Activated naive CD4-positive, alpha-beta T cell treated with anti-CD3 and anti-CD28 coated beads, Interleukin-2, amount 10 ng/mL, durations not matched to agents 7 days and 5 days (primary cell): ENCODE results near the gene TRAPPC10.

Experiments
- CTCF ChIA-PET: fragments of 350-600 bp; sonication (Branson Sonifier 250); formaldehyde crosslinking; loops from one replicate; lab custom pipeline; 2021; ENCODE audit warnings: antibody characterized with exemption; lab: Charles Lee
- DNase-seq: peaks from one replicate; pipeline ENCODE4 v3.0.0-alpha.2; 2020
- H3K27ac Mint-ChIP-seq: one replicate; pipeline ENCODE4 v1.8.0; 2021; ENCODE audit warnings: mild to moderate bottlenecking, moderate library complexity, mixed read lengths
- H3K27me3 Mint-ChIP-seq: one replicate; pipeline ENCODE4 v1.8.0; 2021; ENCODE audit warnings: mild to moderate bottlenecking, mixed read lengths
- H3K36me3 Mint-ChIP-seq: one replicate; pipeline ENCODE4 v1.8.0; 2021; ENCODE audit warnings: mixed read lengths
- H3K4me1 Mint-ChIP-seq: one replicate; pipeline ENCODE4 v1.8.0; 2021; ENCODE audit warnings: mixed read lengths
- H3K4me3 Mint-ChIP-seq: one replicate; pipeline ENCODE4 v1.8.0; 2021; ENCODE audit warnings: mild to moderate bottlenecking, moderate library complexity, mixed read lengths
- H3K9me3 Mint-ChIP-seq: one replicate; pipeline ENCODE4 v1.8.0; 2021; ENCODE audit warnings: mixed read lengths

Gene TRAPPC10

GRCh38 chr21:44051462-44051941 lies 39.4 kb downstream of the TRAPPC10 start:
- H3K9me3 Mint-ChIP-seq, result no peaks in the 10 kb centered on the region
- H3K4me1 Mint-ChIP-seq, result no peaks in the 10 kb centered on the region
- peaks cover 38% of the 10 kb centered on the region for H3K36me3 Mint-ChIP-seq
- no peak overlapping the region for H3K4me3 Mint-ChIP-seq
- no peaks in the 10 kb centered on the region for H3K27me3 Mint-ChIP-seq
- DNase-seq, result no peak
- H3K27ac Mint-ChIP-seq, result no peak overlapping the region
- CTCF ChIA-PET, result interaction anchor here (1.3 to 1.6 kb wide), 2 partner anchors 12 to 20 kb away, joined by 3 to 4 read pairs; no protein-coding TSS in a partner anchor

- H3K36me3 Mint-ChIP-seq, result peaks cover 44% of the 10 kb centered on the region
- H3K27me3 Mint-ChIP-seq, result no peaks in the 10 kb centered on the region
- H3K4me3 Mint-ChIP-seq, result no peak overlapping the region
- no peaks in the 10 kb centered on the region for H3K9me3 Mint-ChIP-seq
- H3K27ac Mint-ChIP-seq, result no peak overlapping the region
- DNase-seq, result no peak
- H3K4me1 Mint-ChIP-seq, result peaks cover 2% of the 10 kb centered on the region
- CTCF ChIA-PET, result interaction anchor here (1.3 to 1.6 kb wide), 2 partner anchors 11 to 21 kb away, joined by 3 to 4 read pairs; no protein-coding TSS in a partner anchor
Observed at GRCh38 chr21:44052071-44052829, 40.1 kb downstream of the TRAPPC10 start.

DNA sequence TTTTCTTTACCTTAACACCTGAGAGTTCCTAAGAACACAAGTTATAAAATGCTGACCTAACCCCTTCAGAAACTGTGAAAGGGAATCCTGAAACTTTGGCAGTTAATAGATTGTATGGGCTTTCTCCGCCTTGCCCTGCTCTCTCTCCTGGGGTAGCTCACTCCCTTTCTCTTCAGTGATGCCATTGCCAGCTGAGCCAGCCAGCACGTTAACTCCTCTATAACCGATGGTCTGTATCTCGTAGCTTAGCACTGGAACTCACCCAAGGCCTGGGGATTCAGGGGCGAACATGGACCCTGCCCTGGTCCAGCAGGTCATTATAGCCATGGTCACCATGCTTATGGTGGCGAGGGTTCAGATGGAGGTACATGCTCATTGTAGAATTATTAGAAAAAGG lies 40.7 kb downstream of the TRAPPC10 start:
- no peak overlapping the region for H3K4me3 Mint-ChIP-seq
- DNase-seq, result no peak
- CTCF ChIA-PET, result interaction anchor here (1.6 kb wide), 1 partner anchor 11 kb away, joined by 4 read pairs; no protein-coding TSS in a partner anchor
- peaks cover 40% of the 10 kb centered on the region for H3K36me3 Mint-ChIP-seq
- no peaks in the 10 kb centered on the region for H3K9me3 Mint-ChIP-seq
- H3K27ac Mint-ChIP-seq, result no peak overlapping the region
- no peaks in the 10 kb centered on the region for H3K27me3 Mint-ChIP-seq
- peaks cover 5% of the 10 kb centered on the region for H3K4me1 Mint-ChIP-seq

- Mint-ChIP-seq H3K36me3 (peaks cover 43% of the 10 kb centered on the region), H3K27me3 (no peaks in the 10 kb centered on the region), H3K4me3 (no peak overlapping the region), H3K9me3 (no peaks in the 10 kb centered on the region), H3K4me1 (peaks cover 8% of the 10 kb centered on the region), H3K27ac (no peak overlapping the region)
- no peak for DNase-seq
- CTCF ChIA-PET, result no interaction called here
Observed at GRCh38 chr21:44053567-44053966, 41.5 kb downstream of the TRAPPC10 start.

DNA sequence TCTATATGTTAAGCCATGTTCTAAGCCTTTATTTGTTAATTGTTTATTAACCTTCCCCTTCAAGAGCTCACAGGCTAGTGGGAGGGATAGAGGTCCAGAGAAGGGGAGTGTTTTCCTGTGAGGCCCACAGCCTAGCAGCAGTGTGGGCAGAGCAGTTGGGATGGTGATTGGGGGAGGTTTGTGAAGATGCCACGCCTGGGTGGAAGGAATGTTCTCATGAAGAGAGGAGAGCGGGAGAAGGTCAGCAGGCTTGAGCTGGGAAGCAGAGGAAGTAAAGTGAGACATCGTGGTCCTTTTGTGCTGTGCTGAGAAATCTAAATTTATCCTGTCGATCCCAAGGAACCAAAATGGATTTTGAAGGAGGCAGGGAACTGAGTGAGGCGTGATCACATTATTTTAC lies 42.6 kb downstream of the TRAPPC10 start:
- no peaks in the 10 kb centered on the region for H3K27me3 Mint-ChIP-seq
- no peak overlapping the region for H3K4me3 Mint-ChIP-seq
- no peaks in the 10 kb centered on the region for H3K9me3 Mint-ChIP-seq
- peaks cover 45% of the 10 kb centered on the region for H3K36me3 Mint-ChIP-seq
- no peak for DNase-seq
- peaks cover 8% of the 10 kb centered on the region for H3K4me1 Mint-ChIP-seq
- peak overlapping the region; percentile 13 for H3K27ac Mint-ChIP-seq
- CTCF ChIA-PET, result no interaction called here

DNA sequence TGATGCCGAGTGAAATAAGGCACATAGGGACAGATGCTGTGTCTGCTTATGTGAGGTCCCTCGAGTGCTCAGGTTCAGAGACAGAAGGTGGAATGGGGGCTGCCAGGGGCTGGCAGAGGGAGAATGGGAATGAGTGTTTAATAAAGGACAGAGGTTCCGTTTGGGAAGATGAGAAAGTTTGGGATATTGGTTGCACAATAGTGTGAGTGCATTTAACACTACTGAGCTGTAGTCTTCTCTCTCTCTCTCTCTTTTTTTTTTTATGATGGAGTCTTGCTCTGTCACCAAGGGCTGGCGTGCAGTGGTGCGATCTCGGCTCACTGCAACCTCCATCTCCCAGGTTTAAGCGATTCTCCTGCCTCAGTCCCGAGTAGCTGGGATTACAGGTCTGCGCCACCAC lies 44.9 kb downstream of the TRAPPC10 start:
- Mint-ChIP-seq H3K27ac (peak overlapping the region; percentile 74), H3K4me3 (no peak overlapping the region), H3K27me3 (no peaks in the 10 kb centered on the region), H3K4me1 (peaks cover 8% of the 10 kb centered on the region), H3K36me3 (peaks cover 47% of the 10 kb centered on the region), H3K9me3 (no peaks in the 10 kb centered on the region)
- CTCF ChIA-PET, result interaction anchor here (1.6 kb wide), 1 partner anchor 44 kb away, joined by 3 read pairs; no protein-coding TSS in a partner anchor
- DNase-seq, result no peak

- CTCF ChIA-PET, result no interaction called here
Observed at GRCh38 chr21:44057960-44058651, 46.0 kb downstream of the TRAPPC10 start.

GRCh38 chr21:44058652-44058964 lies 46.5 kb downstream of the TRAPPC10 start:
- no peak for DNase-seq
- Mint-ChIP-seq H3K27me3 (no peaks in the 10 kb centered on the region), H3K27ac (no peak overlapping the region), H3K4me3 (no peak overlapping the region), H3K9me3 (no peaks in the 10 kb centered on the region), H3K36me3 (peaks cover 46% of the 10 kb centered on the region), H3K4me1 (peaks cover 13% of the 10 kb centered on the region)
- CTCF ChIA-PET, result no interaction called here

More at GRCh38 chr21:44057960-44058651, 46.0 kb downstream of the TRAPPC10 start:
- no peak for DNase-seq
- Mint-ChIP-seq H3K9me3 (no peaks in the 10 kb centered on the region), H3K36me3 (peaks cover 42% of the 10 kb centered on the region), H3K27me3 (no peaks in the 10 kb centered on the region), H3K27ac (peak overlapping the region; percentile 64), H3K4me1 (peaks cover 8% of the 10 kb centered on the region), H3K4me3 (no peak overlapping the region)

DNA sequence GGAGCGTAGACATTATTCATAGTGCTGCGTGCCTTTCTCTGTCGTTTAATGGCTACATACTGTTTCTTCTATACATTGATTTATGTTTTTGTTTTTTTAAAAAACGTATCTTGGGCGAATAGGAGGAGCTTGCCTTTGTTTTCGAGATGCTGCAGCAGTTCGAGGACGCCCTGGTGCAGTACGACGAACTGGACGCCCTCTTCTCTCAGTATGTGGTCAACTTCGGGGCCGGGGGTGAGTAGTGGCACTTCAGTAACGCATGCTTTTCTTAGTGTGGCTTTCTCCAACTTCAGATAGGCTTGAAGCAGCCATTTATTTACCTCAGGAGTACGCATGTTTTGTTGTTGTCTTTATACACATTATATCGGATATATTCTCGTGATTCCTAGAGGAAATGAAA lies 46.9 kb downstream of the TRAPPC10 start:
- Mint-ChIP-seq H3K27me3 (no peaks in the 10 kb centered on the region), H3K4me3 (no peak overlapping the region), H3K27ac (no peak overlapping the region), H3K9me3 (no peaks in the 10 kb centered on the region), H3K36me3 (peaks cover 45% of the 10 kb centered on the region), H3K4me1 (peaks cover 16% of the 10 kb centered on the region)
- CTCF ChIA-PET, result no interaction called here
- DNase-seq, result no peak

DNA sequence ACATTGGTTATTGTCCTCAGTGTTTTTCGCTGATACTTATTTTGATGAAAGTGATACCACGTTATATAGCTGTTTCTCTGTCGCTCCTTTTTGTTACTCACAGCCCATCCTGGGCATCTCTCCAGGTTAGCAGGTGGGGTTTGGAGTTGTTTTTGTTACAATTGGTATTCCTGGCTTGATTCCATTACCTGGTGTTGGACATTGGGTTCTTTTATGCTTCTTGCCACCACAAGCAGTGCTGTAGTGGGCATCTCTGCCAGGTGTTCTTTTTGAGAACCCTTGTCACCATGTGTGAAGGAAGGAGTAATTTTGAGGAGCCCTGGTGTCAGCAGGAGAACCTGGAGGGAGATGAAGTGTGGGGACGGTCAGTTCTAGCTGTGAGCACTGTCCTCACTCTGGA lies 47.6 kb downstream of the TRAPPC10 start:
- H3K36me3 Mint-ChIP-seq, result peaks cover 45% of the 10 kb centered on the region
- no peak overlapping the region for H3K4me3 Mint-ChIP-seq
- H3K4me1 Mint-ChIP-seq, result peaks cover 21% of the 10 kb centered on the region
- peak overlapping the region; percentile 52 for H3K27ac Mint-ChIP-seq
- H3K27me3 Mint-ChIP-seq, result no peaks in the 10 kb centered on the region
- CTCF ChIA-PET, result no interaction called here
- H3K9me3 Mint-ChIP-seq, result no peaks in the 10 kb centered on the region
- no peak for DNase-seq

DNA sequence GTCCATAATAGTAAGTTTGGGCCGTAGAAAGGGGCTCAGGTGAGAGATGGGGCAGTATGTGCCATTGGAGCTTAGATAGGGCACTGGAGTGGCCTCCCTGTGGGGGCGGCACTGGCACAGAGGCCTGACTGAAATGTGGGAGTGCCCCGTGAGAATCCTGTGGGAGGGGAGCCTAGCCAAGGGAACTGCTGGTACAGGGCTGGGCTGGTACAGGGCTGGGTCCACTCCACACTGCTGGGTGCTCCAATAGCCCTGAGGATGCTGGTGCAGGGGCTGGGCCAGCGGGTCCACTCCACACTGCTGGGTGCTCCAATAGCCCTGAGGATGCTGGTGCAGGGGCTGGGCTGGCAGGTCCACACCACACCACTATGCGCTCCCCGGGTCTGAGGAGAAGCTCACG lies 50.3 kb downstream of the TRAPPC10 start:
- no peak overlapping the region for H3K4me3 Mint-ChIP-seq
- peaks cover 41% of the 10 kb centered on the region for H3K36me3 Mint-ChIP-seq
- DNase-seq, result no peak
- H3K9me3 Mint-ChIP-seq, result no peaks in the 10 kb centered on the region
- no peaks in the 10 kb centered on the region for H3K27me3 Mint-ChIP-seq
- no peak overlapping the region for H3K27ac Mint-ChIP-seq
- H3K4me1 Mint-ChIP-seq, result peaks cover 39% of the 10 kb centered on the region
- CTCF ChIA-PET, result no interaction called here

DNA sequence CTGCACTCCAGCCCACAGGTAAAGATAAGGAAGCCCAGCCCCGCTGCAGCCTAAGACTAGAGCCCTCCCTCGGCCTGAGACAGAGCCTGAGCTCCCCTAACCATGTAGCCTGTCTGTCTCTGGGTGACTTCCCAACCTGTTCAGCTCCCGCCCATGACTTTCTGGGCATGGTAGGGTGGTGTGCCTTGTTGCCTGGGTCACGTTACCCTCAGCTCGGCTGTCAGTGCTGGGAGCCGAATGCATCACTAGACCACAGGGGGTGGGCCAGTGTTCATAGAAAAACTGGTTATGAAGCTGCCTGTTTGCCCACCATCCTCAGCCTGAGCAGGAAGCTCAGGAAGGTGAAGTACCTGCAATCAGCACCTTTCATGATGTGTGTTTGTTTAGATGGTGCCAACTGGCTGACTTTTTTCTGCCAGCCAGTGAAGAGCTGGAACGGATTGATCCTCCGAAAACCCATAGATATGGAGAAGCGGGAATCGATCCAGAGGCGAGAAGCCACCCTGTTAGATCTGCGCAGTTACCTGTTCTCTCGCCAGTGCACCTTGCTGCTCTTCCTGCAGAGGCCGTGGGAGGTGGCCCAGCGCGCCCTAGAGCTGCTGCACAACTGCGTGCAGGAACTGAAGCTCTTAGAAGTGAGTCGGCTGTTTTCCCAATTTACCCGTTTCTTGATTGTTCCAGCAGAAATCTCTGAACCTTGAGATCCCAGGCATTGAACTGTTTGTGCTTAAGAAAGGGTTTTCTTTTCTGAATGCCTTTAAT lies 51.2 kb downstream of the TRAPPC10 start:
- peaks cover 34% of the 10 kb centered on the region for H3K4me1 Mint-ChIP-seq
- no peaks in the 10 kb centered on the region for H3K27me3 Mint-ChIP-seq
- no peak for DNase-seq
- H3K9me3 Mint-ChIP-seq, result no peaks in the 10 kb centered on the region
- peaks cover 47% of the 10 kb centered on the region for H3K36me3 Mint-ChIP-seq
- no peak overlapping the region for H3K4me3 Mint-ChIP-seq
- peak overlapping the region; percentile 81 for H3K27ac Mint-ChIP-seq
- CTCF ChIA-PET, result interaction anchor here (1.4 kb wide), 1 partner anchor 11 kb away, joined by 4 read pairs; no protein-coding TSS in a partner anchor

GRCh38 chr21:44064852-44065403 lies 52.8 kb downstream of the TRAPPC10 start:
- H3K36me3 Mint-ChIP-seq, result peaks cover 44% of the 10 kb centered on the region
- CTCF ChIA-PET, result interaction anchor here (1.1 kb wide), 1 partner anchor 11 kb away, joined by 3 read pairs; no protein-coding TSS in a partner anchor
- H3K9me3 Mint-ChIP-seq, result no peaks in the 10 kb centered on the region
- H3K27me3 Mint-ChIP-seq, result no peaks in the 10 kb centered on the region
- peak overlapping the region; percentile 65 for H3K4me3 Mint-ChIP-seq
- H3K27ac Mint-ChIP-seq, result peak overlapping the region; percentile 95
- H3K4me1 Mint-ChIP-seq, result peaks cover 34% of the 10 kb centered on the region
- no peak for DNase-seq

DNA sequence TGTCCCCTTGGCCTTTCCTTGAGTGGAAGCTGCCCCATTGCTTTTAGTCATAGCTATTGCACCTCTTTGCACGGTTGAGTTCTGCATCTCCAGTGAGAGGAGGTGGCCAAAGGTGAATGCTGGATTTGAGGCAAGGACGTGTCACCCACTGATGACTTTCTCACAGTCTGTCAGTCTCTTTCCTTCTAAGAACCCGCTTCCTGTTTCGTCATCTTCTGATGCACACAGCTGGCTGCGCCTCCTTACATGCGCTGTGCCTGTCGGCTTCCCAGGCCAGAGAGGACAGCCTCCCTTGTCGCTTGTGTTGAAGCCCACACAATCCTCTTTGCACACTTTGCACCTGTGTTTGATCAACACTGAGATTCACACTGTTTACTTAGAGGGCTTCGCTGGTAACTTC lies 53.3 kb downstream of the TRAPPC10 start:
- DNase-seq, result peak; percentile 77

More for the DNA sequence above, 53.3 kb downstream of the TRAPPC10 start:
- CTCF ChIA-PET, result no interaction called here
- H3K9me3 Mint-ChIP-seq, result no peaks in the 10 kb centered on the region
- H3K4me3 Mint-ChIP-seq, result peak overlapping the region; percentile 65
- no peaks in the 10 kb centered on the region for H3K27me3 Mint-ChIP-seq
- H3K36me3 Mint-ChIP-seq, result peaks cover 45% of the 10 kb centered on the region
- H3K27ac Mint-ChIP-seq, result peak overlapping the region; percentile 95
- peaks cover 34% of the 10 kb centered on the region for H3K4me1 Mint-ChIP-seq
